Neural crest cell (in vitro differentiated cells): Measurements from ENCODE around the gene SGMS1. TPM values are rescaled to one million over a fixed set of nuclear protein-coding genes. Genes with fewer than 3 reads are reported as not detected.

ENCODE experiments used
- DNase-seq: peaks from one replicate; pipeline ENCODE4 v3.0.0; 2021; ENCODE audit warnings: low read depth, mixed read lengths, low spot score
- H3K27ac Mint-ChIP-seq: one replicate; pipeline ENCODE4 v1.8.0; 2021; ENCODE audit warnings: mild to moderate bottlenecking, mixed read lengths; ENCODE audit not compliant: unreplicated experiment
- H3K27me3 Mint-ChIP-seq: 2 replicates; pipeline ENCODE4 v1.8.0; 2021; ENCODE audit warnings: low read depth, mild to moderate bottlenecking, mixed read lengths
- H3K36me3 Mint-ChIP-seq: 2 replicates; pipeline ENCODE4 v1.8.0; 2021; ENCODE audit warnings: low read depth, mild to moderate bottlenecking, mixed read lengths
- H3K4me1 Mint-ChIP-seq: 2 replicates; pipeline ENCODE4 v1.8.0; 2021; ENCODE audit warnings: mixed read lengths
- H3K4me3 Mint-ChIP-seq: one replicate; pipeline ENCODE4 v1.8.0; 2021; ENCODE audit warnings: mild to moderate bottlenecking, mixed read lengths
- H3K9me3 Mint-ChIP-seq: 2 replicates; pipeline ENCODE4 v1.8.0; 2021; ENCODE audit warnings: mixed read lengths
- total RNA-seq: library from RNA; stranded (reverse); gene quantifications from 2 replicates; pipeline ENCODE4 v1.2.1, GENCODE V29; 2021
- TF ChIP-seq, protein P1 (sequence below): fragments of 200-600 bp; sonication (generic); conservative IDR thresholded peaks from 2 replicates; pipeline ENCODE4 v1.5.0; 2021; ENCODE audit warnings: antibody characterized with exemption, mild to moderate bottlenecking

SGMS1 gene
- total RNA-seq, 1 donor from 2014 or later: 14.4 TPM

DNA sequence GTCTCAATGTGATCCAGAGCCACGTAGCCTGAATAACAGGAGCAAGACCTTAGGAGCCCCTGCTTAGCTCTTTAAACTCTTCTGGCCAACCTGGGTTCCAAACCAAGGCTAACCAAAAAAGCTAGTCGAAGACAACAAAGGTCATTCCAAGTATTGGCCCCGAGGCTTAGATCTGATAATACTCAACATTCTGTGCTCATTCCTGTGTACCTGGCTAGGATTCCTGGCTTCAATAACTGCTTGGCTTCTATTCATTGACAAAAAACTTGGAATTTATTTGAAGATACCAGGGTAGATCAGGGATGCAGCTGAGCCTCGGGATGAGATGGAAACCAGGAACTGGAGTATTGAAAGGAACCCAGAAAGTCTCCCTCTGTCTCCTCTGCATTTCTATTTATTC is 4.1 kb upstream of the SGMS1 start:
- Mint-ChIP-seq H3K4me1 (peaks cover 10% of the 10 kb centered on the region), H3K9me3 (no peaks in the 10 kb centered on the region), H3K27ac (no peak overlapping the region), H3K36me3 (peaks cover 4% of the 10 kb centered on the region), H3K27me3 (peaks cover 2% of the 10 kb centered on the region), H3K4me3 (peak overlapping the region; percentile 49)
- no peak for DNase-seq
- TF ChIP-seq, protein P1, sequence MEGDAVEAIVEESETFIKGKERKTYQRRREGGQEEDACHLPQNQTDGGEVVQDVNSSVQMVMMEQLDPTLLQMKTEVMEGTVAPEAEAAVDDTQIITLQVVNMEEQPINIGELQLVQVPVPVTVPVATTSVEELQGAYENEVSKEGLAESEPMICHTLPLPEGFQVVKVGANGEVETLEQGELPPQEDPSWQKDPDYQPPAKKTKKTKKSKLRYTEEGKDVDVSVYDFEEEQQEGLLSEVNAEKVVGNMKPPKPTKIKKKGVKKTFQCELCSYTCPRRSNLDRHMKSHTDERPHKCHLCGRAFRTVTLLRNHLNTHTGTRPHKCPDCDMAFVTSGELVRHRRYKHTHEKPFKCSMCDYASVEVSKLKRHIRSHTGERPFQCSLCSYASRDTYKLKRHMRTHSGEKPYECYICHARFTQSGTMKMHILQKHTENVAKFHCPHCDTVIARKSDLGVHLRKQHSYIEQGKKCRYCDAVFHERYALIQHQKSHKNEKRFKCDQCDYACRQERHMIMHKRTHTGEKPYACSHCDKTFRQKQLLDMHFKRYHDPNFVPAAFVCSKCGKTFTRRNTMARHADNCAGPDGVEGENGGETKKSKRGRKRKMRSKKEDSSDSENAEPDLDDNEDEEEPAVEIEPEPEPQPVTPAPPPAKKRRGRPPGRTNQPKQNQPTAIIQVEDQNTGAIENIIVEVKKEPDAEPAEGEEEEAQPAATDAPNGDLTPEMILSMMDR: no peak

DNA sequence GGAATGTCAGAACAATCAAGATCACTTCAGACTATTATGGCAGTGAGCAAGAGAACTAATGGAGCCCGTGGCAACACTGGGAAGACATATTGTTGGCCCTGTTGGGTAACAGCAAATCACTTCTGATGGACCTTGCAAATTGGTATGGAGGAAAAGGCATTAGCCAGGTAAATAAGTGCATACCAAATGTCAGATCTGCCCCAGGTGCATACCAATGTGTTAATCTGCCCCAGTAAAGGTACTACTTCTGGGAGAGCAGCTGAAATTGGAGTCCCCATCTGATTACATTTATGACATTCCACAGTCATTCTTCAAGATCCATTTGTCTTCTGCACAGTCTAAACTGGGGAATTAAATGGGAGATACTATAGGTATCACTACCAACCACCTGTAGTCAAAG is 3.7 kb upstream of the SGMS1 start:
- DNase-seq: no peak
- peak overlapping the region; percentile 49 for H3K4me3 Mint-ChIP-seq
- H3K9me3 Mint-ChIP-seq: no peaks in the 10 kb centered on the region
- peaks cover 4% of the 10 kb centered on the region for H3K36me3 Mint-ChIP-seq
- no peak overlapping the region for H3K27ac Mint-ChIP-seq
- peaks cover 2% of the 10 kb centered on the region for H3K27me3 Mint-ChIP-seq
- H3K4me1 Mint-ChIP-seq: peaks cover 14% of the 10 kb centered on the region
- TF ChIP-seq, protein P1: no peak

DNA sequence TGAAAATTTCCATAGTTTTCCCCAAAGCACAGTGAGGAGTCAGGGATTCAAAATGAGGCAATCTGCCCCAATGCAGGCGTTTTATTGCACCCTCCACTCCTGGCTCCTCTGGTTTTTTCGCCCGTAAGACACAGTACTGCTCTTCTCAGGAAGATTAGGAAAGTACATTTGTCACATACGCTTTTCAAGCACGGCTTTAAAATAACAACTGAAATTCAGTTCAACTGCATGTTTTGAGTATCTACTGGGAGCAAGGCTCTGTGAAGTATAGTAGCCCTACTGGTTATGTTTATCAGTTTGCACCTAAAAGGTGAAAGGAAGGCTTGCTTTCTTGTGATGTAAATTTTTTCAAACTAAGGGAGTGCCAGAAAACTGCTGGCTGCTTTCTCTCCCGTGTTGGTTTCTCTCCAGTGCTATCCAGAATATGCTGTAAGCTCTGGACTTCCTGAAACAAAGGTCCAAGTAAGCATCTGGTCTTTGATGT is 1.9 kb upstream of the SGMS1 start:
- Mint-ChIP-seq H3K27ac (peak overlapping the region; percentile 98), H3K4me3 (peak overlapping the region; percentile 99), H3K27me3 (peaks cover 2% of the 10 kb centered on the region), H3K9me3 (no peaks in the 10 kb centered on the region), H3K36me3 (peaks cover 4% of the 10 kb centered on the region), H3K4me1 (peaks cover 23% of the 10 kb centered on the region)
- TF ChIP-seq, protein P1: no peak
- no peak for DNase-seq

DNA sequence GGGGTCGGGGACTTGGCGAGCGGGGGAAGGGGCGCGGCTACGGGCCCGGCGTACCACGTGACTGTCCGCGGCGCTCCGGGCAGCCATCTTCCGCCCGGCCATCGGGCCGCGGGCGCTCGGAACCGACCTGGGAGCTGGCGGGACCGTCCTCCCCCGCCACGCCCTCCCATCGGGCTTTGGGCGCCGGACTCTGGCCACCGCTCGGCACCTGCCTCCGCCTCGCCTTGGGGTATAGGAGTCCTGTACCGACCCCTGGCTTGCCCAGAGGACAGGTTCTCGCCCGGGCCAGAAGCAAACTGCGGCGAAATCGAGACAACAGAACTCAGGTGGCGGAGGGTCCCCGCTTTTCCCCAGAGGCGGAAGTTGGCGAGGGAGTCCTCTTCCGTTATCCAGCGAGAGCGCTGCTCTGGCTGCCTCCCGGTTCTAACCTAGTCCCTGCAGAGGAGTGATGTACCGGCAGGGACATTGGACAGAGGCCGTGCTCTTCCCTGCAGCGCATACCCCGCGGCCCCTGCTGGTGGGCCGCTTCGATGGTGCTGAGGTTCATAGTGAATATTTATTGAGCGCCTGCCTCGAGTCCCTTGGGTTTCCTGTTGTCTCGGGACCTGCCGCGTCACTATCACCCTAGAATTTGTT is 1.2 kb upstream of the SGMS1 start:
- TF ChIP-seq, protein P1: peak; percentile 61
- Mint-ChIP-seq H3K36me3 (peaks cover under 1% of the 10 kb centered on the region), H3K9me3 (no peaks in the 10 kb centered on the region), H3K4me1 (peaks cover 28% of the 10 kb centered on the region), H3K27me3 (peaks cover 2% of the 10 kb centered on the region), H3K27ac (peak overlapping the region; percentile 98), H3K4me3 (peak overlapping the region; percentile 99)
- peak; percentile 56 for DNase-seq

DNA sequence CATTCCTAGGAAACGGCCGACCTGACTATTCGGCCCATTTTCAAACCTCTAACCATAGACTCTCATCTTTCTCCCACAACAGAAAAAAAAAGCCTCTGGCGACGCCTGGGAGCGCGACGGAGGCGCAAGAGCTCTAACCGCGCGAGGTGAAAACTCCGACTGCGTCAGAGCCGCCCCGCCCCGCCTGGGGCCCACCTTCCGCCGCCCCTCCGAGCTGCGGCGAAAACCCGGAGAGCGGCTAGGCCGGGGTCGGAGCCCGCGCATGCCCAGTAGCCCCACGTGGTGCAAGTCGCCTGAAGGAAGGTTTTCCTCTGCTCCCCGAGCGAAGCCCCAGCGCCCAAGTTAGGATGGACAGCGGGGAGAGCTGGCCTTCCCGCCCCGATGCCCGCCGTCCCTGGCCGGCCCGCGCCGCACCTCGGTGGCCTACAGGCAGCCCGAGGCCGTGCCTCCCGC is 683 bp upstream of the SGMS1 start:
- peak; percentile 93 for DNase-seq
- Mint-ChIP-seq H3K4me3 (peak overlapping the region; percentile 97), H3K4me1 (peaks cover 31% of the 10 kb centered on the region), H3K9me3 (no peaks in the 10 kb centered on the region), H3K27me3 (peaks cover 2% of the 10 kb centered on the region), H3K36me3 (no peaks in the 10 kb centered on the region), H3K27ac (peak overlapping the region; percentile 99)
- TF ChIP-seq, protein P1: no peak
